ENCODE results near the gene HYAL1. TPM values are rescaled to one million over a fixed set of nuclear protein-coding genes. Genes with fewer than 3 reads are reported as not detected.
A peak's percentile ranks its signal among the peaks of the same experiment; 100 is the strongest.

HYAL1 gene
- total and polyA plus RNA-seq, 4 donors = 1.6 to 9.3 (median 4.3) TPM

- intact Hi-C loops (cut with DNase I) = no loop called here
- 56% methylated on average over 18 of the region's 18 CpGs for WGBS, 2 donors
- Histone ChIP-seq H3K4me3 (ENCODE audit: low read length in 2 of 2) (no peak overlapping the region), H3K4me1 (ENCODE audit: control insufficient read depth in 1 of 2, insufficient read depth in 2 of 2, low read length in 2 of 2) (no peaks in the 10 kb centered on the region), H3K27me3 (ENCODE audit: control insufficient read depth in 1 of 2, insufficient read depth in 2 of 2, low read length in 1 of 2) (no peaks in the 10 kb centered on the region), H3K36me3 (ENCODE audit: control insufficient read depth in 1 of 2, insufficient read depth in 2 of 2, low read length in 1 of 2) (peaks cover 0 to 3% of the 10 kb centered on the region in 2 donors), H3K27ac (ENCODE audit: low read depth in 1 of 2, low read length in 2 of 2) (peak overlapping the region; percentile 21 to 24), H3K9me3 (ENCODE audit: control insufficient read depth, low read length) (no peaks in the 10 kb centered on the region)
- no peak for DNase-seq
- ATAC-seq (ENCODE audit: low FRiP score) = no peak
These were observed 43.8 kb downstream of the HYAL1 start for GRCh38 chr3:50259432-50260026.

- Histone ChIP-seq H3K4me3 (ENCODE audit: low read length in 2 of 2) (no peak overlapping the region), H3K36me3 (ENCODE audit: control insufficient read depth in 1 of 2, insufficient read depth in 2 of 2, low read length in 1 of 2) (peaks cover 0 to 3% of the 10 kb centered on the region in 2 donors), H3K27me3 (ENCODE audit: control insufficient read depth in 1 of 2, insufficient read depth in 2 of 2, low read length in 1 of 2) (no peaks in the 10 kb centered on the region), H3K4me1 (ENCODE audit: control insufficient read depth in 1 of 2, insufficient read depth in 2 of 2, low read length in 2 of 2) (no peaks in the 10 kb centered on the region), H3K27ac (ENCODE audit: low read depth in 1 of 2, low read length in 2 of 2) (no peak overlapping the region), H3K9me3 (ENCODE audit: control insufficient read depth, low read length) (no peaks in the 10 kb centered on the region)
- intact Hi-C loops (cut with DNase I) = no loop called here
- DNase-seq (peak in 1 of 2 donors; percentile 49), ATAC-seq (ENCODE audit: low FRiP score) (no peak)
- WGBS, 2 donors = 74 to 77% methylated on average over 16 of the region's 16 CpGs
These were observed 44.4 kb downstream of the HYAL1 start for GRCh38 chr3:50258979-50259378.

GRCh38 chr3:50258029-50258680, 45.2 kb downstream of the HYAL1 start:
- DNase-seq (peak in 1 of 2 donors; percentile 45), ATAC-seq (ENCODE audit: low FRiP score) (no peak)
- Histone ChIP-seq H3K4me1 (ENCODE audit: control insufficient read depth in 1 of 2, insufficient read depth in 2 of 2, low read length in 2 of 2) (no peaks in the 10 kb centered on the region), H3K36me3 (ENCODE audit: control insufficient read depth in 1 of 2, insufficient read depth in 2 of 2, low read length in 1 of 2) (peaks cover 0 to 3% of the 10 kb centered on the region in 2 donors), H3K4me3 (ENCODE audit: low read length in 2 of 2) (no peak overlapping the region), H3K9me3 (ENCODE audit: control insufficient read depth, low read length) (no peaks in the 10 kb centered on the region), H3K27me3 (ENCODE audit: control insufficient read depth in 1 of 2, insufficient read depth in 2 of 2, low read length in 1 of 2) (no peaks in the 10 kb centered on the region), H3K27ac (ENCODE audit: low read depth in 1 of 2, low read length in 2 of 2) (no peak overlapping the region)
- WGBS, 2 donors = 86 to 87% methylated on average over 17 of the region's 17 CpGs
- intact Hi-C loops (cut with DNase I) = no loop called here

GRCh38 chr3:50256978-50257890, 46.1 kb downstream of the HYAL1 start:
- no peak for ATAC-seq (ENCODE audit: low FRiP score)
- peaks cover 0 to 6% of the 10 kb centered on the region in 2 donors for H3K36me3 ChIP-seq (ENCODE audit: control insufficient read depth in 1 of 2, insufficient read depth in 2 of 2, low read length in 1 of 2)
- WGBS, 2 donors = 86 to 87% methylated on average over 20 of the region's 20 CpGs

GRCh38 chr3:50255251-50255615, 48.1 kb downstream of the HYAL1 start:
- ATAC-seq (ENCODE audit: low FRiP score) (no peak), DNase-seq (no peak)
- H3K27me3 ChIP-seq (ENCODE audit: control insufficient read depth in 1 of 2, insufficient read depth in 2 of 2, low read length in 1 of 2) = no peaks in the 10 kb centered on the region
- no peaks in the 10 kb centered on the region for H3K9me3 ChIP-seq (ENCODE audit: control insufficient read depth, low read length)
- intact Hi-C loops (cut with DNase I) = no loop called here
- H3K4me3 ChIP-seq (ENCODE audit: low read length in 2 of 2) = no peak overlapping the region
- H3K27ac ChIP-seq (ENCODE audit: low read depth in 1 of 2, low read length in 2 of 2) = peak overlapping the region in 1 of 2 donors; percentile 6
- no peaks in the 10 kb centered on the region for H3K4me1 ChIP-seq (ENCODE audit: control insufficient read depth in 1 of 2, insufficient read depth in 2 of 2, low read length in 2 of 2)
- 81 to 82% methylated on average over 9 of the region's 9 CpGs for WGBS, 2 donors
- H3K36me3 ChIP-seq (ENCODE audit: control insufficient read depth in 1 of 2, insufficient read depth in 2 of 2, low read length in 1 of 2) = peaks cover 0 to 6% of the 10 kb centered on the region in 2 donors

More at GRCh38 chr3:50256978-50257890, 46.1 kb downstream of the HYAL1 start:
- intact Hi-C loops (cut with DNase I) = no loop called here
- Histone ChIP-seq H3K4me1 (ENCODE audit: control insufficient read depth in 1 of 2, insufficient read depth in 2 of 2, low read length in 2 of 2) (no peaks in the 10 kb centered on the region), H3K9me3 (ENCODE audit: control insufficient read depth, low read length) (no peaks in the 10 kb centered on the region), H3K27ac (ENCODE audit: low read depth in 1 of 2, low read length in 2 of 2) (no peak overlapping the region), H3K4me3 (ENCODE audit: low read length in 2 of 2) (no peak overlapping the region), H3K27me3 (ENCODE audit: control insufficient read depth in 1 of 2, insufficient read depth in 2 of 2, low read length in 1 of 2) (no peaks in the 10 kb centered on the region)
- peak in 1 of 2 donors; percentile 56 for DNase-seq

GRCh38 chr3:50254577-50255250, 48.7 kb downstream of the HYAL1 start:
- peak; percentile 82 to 88 for DNase-seq
- peaks cover 0 to 6% of the 10 kb centered on the region in 2 donors for H3K36me3 ChIP-seq (ENCODE audit: control insufficient read depth in 1 of 2, insufficient read depth in 2 of 2, low read length in 1 of 2)
- intact Hi-C loops (cut with DNase I) = no loop called here
- 60 to 64% methylated on average over 8 of the region's 8 CpGs for WGBS, 2 donors
- H3K9me3 ChIP-seq (ENCODE audit: control insufficient read depth, low read length) = no peaks in the 10 kb centered on the region
- H3K4me3 ChIP-seq (ENCODE audit: low read length in 2 of 2) = no peak overlapping the region
- ATAC-seq (ENCODE audit: low FRiP score) = peak; percentile 56
- H3K27ac ChIP-seq (ENCODE audit: low read depth in 1 of 2, low read length in 2 of 2) = peak overlapping the region in 1 of 2 donors; percentile 9
- no peaks in the 10 kb centered on the region for H3K27me3 ChIP-seq (ENCODE audit: control insufficient read depth in 1 of 2, insufficient read depth in 2 of 2, low read length in 1 of 2)
- H3K4me1 ChIP-seq (ENCODE audit: control insufficient read depth in 1 of 2, insufficient read depth in 2 of 2, low read length in 2 of 2) = no peaks in the 10 kb centered on the region

GRCh38 chr3:50251220-50251619, 52.2 kb downstream of the HYAL1 start:
- H3K9me3 ChIP-seq (ENCODE audit: control insufficient read depth, low read length) = no peaks in the 10 kb centered on the region
- H3K27ac ChIP-seq (ENCODE audit: low read depth in 1 of 2, low read length in 2 of 2) = no peak overlapping the region
- no peak overlapping the region for H3K4me3 ChIP-seq (ENCODE audit: low read length in 2 of 2)
- intact Hi-C loops (cut with DNase I) = no loop called here
- DNase-seq (no peak), ATAC-seq (ENCODE audit: low FRiP score) (no peak)
- no peaks in the 10 kb centered on the region for H3K27me3 ChIP-seq (ENCODE audit: control insufficient read depth in 1 of 2, insufficient read depth in 2 of 2, low read length in 1 of 2)
- WGBS, 2 donors = 67% methylated on average over 8 of the region's 8 CpGs
- no peaks in the 10 kb centered on the region for H3K4me1 ChIP-seq (ENCODE audit: control insufficient read depth in 1 of 2, insufficient read depth in 2 of 2, low read length in 2 of 2)
- peaks cover 0 to 2% of the 10 kb centered on the region in 2 donors for H3K36me3 ChIP-seq (ENCODE audit: control insufficient read depth in 1 of 2, insufficient read depth in 2 of 2, low read length in 1 of 2)

- 88 to 92% methylated on average over 4 of the region's 4 CpGs for WGBS, 2 donors
- intact Hi-C loops (cut with DNase I) = no loop called here
- no peak for ATAC-seq (ENCODE audit: low FRiP score)
- H3K9me3 ChIP-seq (ENCODE audit: control insufficient read depth, low read length) = no peaks in the 10 kb centered on the region
- H3K27me3 ChIP-seq (ENCODE audit: control insufficient read depth in 1 of 2, insufficient read depth in 2 of 2, low read length in 1 of 2) = no peaks in the 10 kb centered on the region
- no peak overlapping the region for H3K27ac ChIP-seq (ENCODE audit: low read depth in 1 of 2, low read length in 2 of 2)
- H3K36me3 ChIP-seq (ENCODE audit: control insufficient read depth in 1 of 2, insufficient read depth in 2 of 2, low read length in 1 of 2) = peaks cover 0 to 2% of the 10 kb centered on the region in 2 donors
- DNase-seq = no peak
- H3K4me1 ChIP-seq (ENCODE audit: control insufficient read depth in 1 of 2, insufficient read depth in 2 of 2, low read length in 2 of 2) = no peaks in the 10 kb centered on the region
- no peak overlapping the region for H3K4me3 ChIP-seq (ENCODE audit: low read length in 2 of 2)
These were observed 52.9 kb downstream of the HYAL1 start for GRCh38 chr3:50250514-50250913.
